Fibroblast of lung (primary cell): ENCODE results near the gene NR4A1. TPM values are rescaled to one million over a fixed set of nuclear protein-coding genes. Genes with fewer than 3 reads are reported as not detected.

ENCODE experiments used
- DNase-seq, 2 donors: peaks; one replicate each; pipeline versions ENCODE4 v3.0.0 to v3.0.0-alpha.2; 2010; ENCODE audit warnings: low read depth in 2 of 2
- H2AFZ ChIP-seq: 2 replicates; pipeline ENCODE4 v1.5.1; 2012; ENCODE audit warnings: low read length, control low read depth, inconsistent platforms
- H3K27ac ChIP-seq: 2 replicates; pipeline ENCODE4 v1.5.1; 2011; ENCODE audit warnings: low read length, control low read depth; ENCODE audit not compliant: insufficient read depth
- H3K27me3 ChIP-seq: 2 replicates; pipeline ENCODE4 v1.5.1; 2011; ENCODE audit warnings: mild to moderate bottlenecking, low read length; ENCODE audit not compliant: control insufficient read depth, insufficient read depth
- H3K36me3 ChIP-seq: 2 replicates; pipeline ENCODE4 v1.5.1; 2011; ENCODE audit warnings: low read length; ENCODE audit not compliant: control insufficient read depth, insufficient read depth
- H3K4me1 ChIP-seq: 2 replicates; pipeline ENCODE4 v1.5.1; 2011; ENCODE audit warnings: low read length; ENCODE audit not compliant: control insufficient read depth, insufficient read depth; ENCODE audit errors: extremely low read depth
- H3K4me2 ChIP-seq: 2 replicates; pipeline ENCODE4 v1.5.1; 2011; ENCODE audit warnings: low read length, control low read depth; ENCODE audit not compliant: insufficient read depth; ENCODE audit errors: extremely low read depth
- H3K4me3 ChIP-seq, 4 experiments: fragments of 200-600 bp in 1 of 4; sonication (generic) in 1 of 4; replicated peaks in 1 of 4; 2 replicates each; pipeline ENCODE4 v1.5.1; 2011 to 2016; ENCODE audit warnings: low read length in 4 of 4, low read depth in 3 of 4, mild to moderate bottlenecking in 3 of 4, control low read depth in 2 of 4, inconsistent platforms in 1 of 4, mixed read lengths in 1 of 4; ENCODE audit not compliant: insufficient read depth in 1 of 4; ENCODE audit errors: control extremely low read depth in 1 of 4
- H3K79me2 ChIP-seq: 2 replicates; pipeline ENCODE4 v1.5.1; 2012; ENCODE audit warnings: mild to moderate bottlenecking, low read length, inconsistent platforms; ENCODE audit not compliant: control insufficient read depth, insufficient read depth
- H3K9ac ChIP-seq: 2 replicates; pipeline ENCODE4 v1.5.1; 2011; ENCODE audit warnings: mild to moderate bottlenecking, low read length, control low read depth; ENCODE audit not compliant: insufficient read depth
- H3K9me3 ChIP-seq: 2 replicates; pipeline ENCODE4 v1.5.1; 2012; ENCODE audit warnings: low read depth, low read length; ENCODE audit not compliant: control insufficient read depth, insufficient read depth
- H4K20me1 ChIP-seq: 2 replicates; pipeline ENCODE4 v1.5.1; 2011; ENCODE audit warnings: low read length; ENCODE audit not compliant: control insufficient read depth, insufficient read depth; ENCODE audit errors: extremely low read depth
- EZH2 ChIP-seq: IDR thresholded peaks from 2 replicates; pipeline ENCODE4 v1.5.1; 2012; ENCODE audit warnings: low read length, control low read depth, mild to moderate bottlenecking; ENCODE audit errors: missing control alignments
- polyA plus RNA-seq, 2 donors: library from polyadenylated mRNA; depleted of rRNA in 1 of 2; stranded (reverse) in 1 of 2; unstranded in 1 of 2; fragments of >200 nt; gene quantifications; 2 replicates each; pipeline ENCODE4 v1.2.1, GENCODE V29; 2011 to 2012; ENCODE audit warnings: missing spikeins in 1 of 2
- total RNA-seq: library from RNA; depleted of rRNA; stranded (reverse); fragments of >200 nt; gene quantifications from 2 replicates; pipeline ENCODE4 v1.2.1, GENCODE V29; 2014
- TF ChIP-seq, protein P1 (sequence below), 2 donors: IDR thresholded peaks in 1 of 2; conservative IDR thresholded peaks in 1 of 2; 1 replicate in 1 of 2; 2 replicates in 1 of 2; pipeline ENCODE4 v1.5.1; 2011 to 2012; ENCODE audit warnings: low read length in 2 of 2, control low read depth in 1 of 2, inconsistent platforms in 1 of 2, low read depth in 1 of 2, mild to moderate bottlenecking in 1 of 2

Gene NR4A1
- total and polyA plus RNA-seq, 2 donors (not counting 1 experiment from before 2014, with no cell fraction given), result 3.8 to 4.1 TPM

DNA sequence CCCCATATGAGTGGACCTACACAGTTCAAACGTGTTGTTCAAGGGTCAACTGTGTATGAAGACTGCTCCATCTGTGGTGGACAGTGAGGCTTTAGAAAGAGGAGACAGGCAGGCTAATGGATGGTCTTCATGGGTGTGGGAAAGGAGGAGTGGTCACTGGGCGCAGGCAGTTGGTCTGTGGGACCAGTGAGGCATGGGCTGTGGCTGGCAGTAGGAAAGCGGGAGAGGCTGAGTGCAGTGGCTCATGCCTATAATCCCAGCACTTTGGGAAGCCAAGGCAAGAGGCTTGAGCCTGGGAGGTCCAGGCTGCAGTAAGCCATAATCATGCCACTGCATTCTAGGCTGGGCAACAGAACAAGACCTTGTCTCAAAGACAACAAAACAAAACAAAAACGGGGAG is 2.0 kb upstream of the NR4A1 start:
- H3K27me3 ChIP-seq, result no peaks in the 10 kb centered on the region
- no peaks in the 10 kb centered on the region for H3K9me3 ChIP-seq
- no peak for DNase-seq
- H3K36me3 ChIP-seq, result peaks cover 2% of the 10 kb centered on the region
- no peak for TF ChIP-seq EZH2
- no peaks in the 10 kb centered on the region for H3K79me2 ChIP-seq
- H3K9ac ChIP-seq, result no peak overlapping the region
- H3K4me1 ChIP-seq, result peaks cover 15% of the 10 kb centered on the region
- H3K4me3 ChIP-seq, result no peak overlapping the region
- no peaks in the 10 kb centered on the region for H4K20me1 ChIP-seq
- no peak overlapping the region for H3K4me2 ChIP-seq
- no peak overlapping the region for H3K27ac ChIP-seq
- H2AFZ ChIP-seq, result no peak overlapping the region

DNA sequence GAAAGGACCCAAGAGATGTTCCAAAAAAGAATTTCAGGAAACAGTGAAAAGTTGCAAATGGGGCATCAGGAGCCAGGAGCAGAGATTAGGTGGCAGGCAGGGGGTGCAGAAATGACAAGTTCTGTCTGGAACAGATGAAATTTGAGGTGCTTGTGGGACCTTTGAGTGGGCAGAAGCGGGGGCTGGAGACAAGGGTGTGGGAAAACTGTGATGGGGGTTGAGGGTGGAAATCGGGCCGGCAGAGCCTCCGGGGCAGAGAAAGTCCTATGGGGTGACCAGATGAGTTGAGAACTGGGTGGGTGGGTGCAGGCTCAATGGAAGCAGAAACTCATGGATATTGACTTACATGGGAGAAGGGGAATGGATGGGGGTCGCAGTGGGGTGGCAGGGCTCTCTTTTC is 1.6 kb upstream of the NR4A1 start:
- Histone ChIP-seq H3K27ac (peak overlapping the region; percentile 99), H3K27me3 (no peaks in the 10 kb centered on the region), H3K36me3 (peaks cover 3% of the 10 kb centered on the region), H3K9ac (no peak overlapping the region), H4K20me1 (no peaks in the 10 kb centered on the region), H3K79me2 (no peaks in the 10 kb centered on the region), H3K4me2 (no peak overlapping the region), H2AFZ (no peak overlapping the region), H3K4me3 (no peak overlapping the region), H3K4me1 (peaks cover 12% of the 10 kb centered on the region), H3K9me3 (no peaks in the 10 kb centered on the region)
- TF ChIP-seq, protein P1, sequence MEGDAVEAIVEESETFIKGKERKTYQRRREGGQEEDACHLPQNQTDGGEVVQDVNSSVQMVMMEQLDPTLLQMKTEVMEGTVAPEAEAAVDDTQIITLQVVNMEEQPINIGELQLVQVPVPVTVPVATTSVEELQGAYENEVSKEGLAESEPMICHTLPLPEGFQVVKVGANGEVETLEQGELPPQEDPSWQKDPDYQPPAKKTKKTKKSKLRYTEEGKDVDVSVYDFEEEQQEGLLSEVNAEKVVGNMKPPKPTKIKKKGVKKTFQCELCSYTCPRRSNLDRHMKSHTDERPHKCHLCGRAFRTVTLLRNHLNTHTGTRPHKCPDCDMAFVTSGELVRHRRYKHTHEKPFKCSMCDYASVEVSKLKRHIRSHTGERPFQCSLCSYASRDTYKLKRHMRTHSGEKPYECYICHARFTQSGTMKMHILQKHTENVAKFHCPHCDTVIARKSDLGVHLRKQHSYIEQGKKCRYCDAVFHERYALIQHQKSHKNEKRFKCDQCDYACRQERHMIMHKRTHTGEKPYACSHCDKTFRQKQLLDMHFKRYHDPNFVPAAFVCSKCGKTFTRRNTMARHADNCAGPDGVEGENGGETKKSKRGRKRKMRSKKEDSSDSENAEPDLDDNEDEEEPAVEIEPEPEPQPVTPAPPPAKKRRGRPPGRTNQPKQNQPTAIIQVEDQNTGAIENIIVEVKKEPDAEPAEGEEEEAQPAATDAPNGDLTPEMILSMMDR (conservative IDR thresholded peaks at IDR 0.05 in 1 of 2, IDR thresholded peaks at IDR 0.05 in 1 of 2; ENCODE audit: low read depth in 1 of 2, low read length in 2 of 2), result no peak
- no peak for TF ChIP-seq EZH2
- DNase-seq, result no peak

DNA sequence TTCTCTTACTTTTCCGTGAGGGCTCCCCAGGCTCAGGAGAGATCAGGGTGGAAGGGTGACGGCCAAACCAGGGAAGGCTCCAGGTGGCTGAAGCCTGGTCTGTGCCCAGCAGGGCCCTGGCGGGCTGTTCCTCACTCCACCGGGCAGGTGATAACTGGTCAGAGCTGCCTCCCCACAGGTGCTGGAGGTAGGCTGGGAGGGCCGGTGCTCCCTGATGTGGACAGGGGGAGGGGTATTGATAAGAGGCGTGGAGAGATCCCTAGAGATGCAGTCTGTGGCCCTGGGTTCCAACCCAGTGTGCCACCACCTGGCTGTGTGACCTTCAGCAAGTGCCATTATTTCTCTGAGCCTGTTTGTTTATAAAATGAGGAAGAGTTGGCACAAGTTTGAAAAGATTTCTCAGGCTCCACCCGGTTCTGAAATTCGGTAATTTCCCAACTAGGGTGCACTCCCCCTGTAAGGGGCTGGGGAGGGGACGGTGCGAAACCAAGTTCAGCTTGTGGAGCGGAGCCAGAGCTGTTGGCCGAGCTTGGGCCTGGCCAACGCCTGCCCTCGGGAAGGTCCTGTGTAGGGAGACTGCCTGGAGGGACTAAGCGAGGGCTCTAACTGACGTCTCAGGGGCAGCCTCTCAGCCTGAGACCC is 1.0 kb upstream of the NR4A1 start:
- Histone ChIP-seq H2AFZ (no peak overlapping the region), H3K79me2 (no peaks in the 10 kb centered on the region), H3K4me3 (peak overlapping the region; percentile 53 to 71 (median 56)), H4K20me1 (no peaks in the 10 kb centered on the region), H3K4me1 (peaks cover 12% of the 10 kb centered on the region), H3K9me3 (no peaks in the 10 kb centered on the region), H3K27me3 (no peaks in the 10 kb centered on the region), H3K4me2 (peak overlapping the region; percentile 91), H3K27ac (peak overlapping the region; percentile 99), H3K9ac (peak overlapping the region; percentile 100), H3K36me3 (peaks cover 3% of the 10 kb centered on the region)
- TF ChIP-seq, protein P1 (conservative IDR thresholded peaks at IDR 0.05 in 1 of 2, IDR thresholded peaks at IDR 0.05 in 1 of 2; ENCODE audit: low read depth in 1 of 2, low read length in 2 of 2), result no peak
- TF ChIP-seq EZH2, result no peak
- DNase-seq, result peak in 1 of 2 donors; percentile 70
